Fibroblast of skin of left biceps (primary cell): ENCODE measurements around the gene NCOA4.
"Not testable (repeated sequence)": the region's sequence is repeated elsewhere in the genome, so short reads cannot be mapped to it uniquely, and the experiment has no call there.

ENCODE experiments used
- DNase-seq, 2 experiments: peaks; one replicate each; pipeline ENCODE4 v3.0.0-alpha.2; 2013; ENCODE audit warnings: low read depth in 2 of 2

NCOA4 gene

GRCh38 chr10:46030091-46030937 lies at the start of gene NCOA4:
NCOA4 (minus strand) TSS chr10:46030623; CDS start chr10:46016680, 13,943 bp downstream.
- peak; percentile 94 for DNase-seq

- DNase-seq: no peak
Measured at GRCh38 chr10:46079831-46080585, 49.6 kb upstream of the NCOA4 start.

- no peak for DNase-seq
Measured at GRCh38 chr10:46077731-46078413, 47.4 kb upstream of the NCOA4 start.

GRCh38 chr10:46077141-46077554 lies 46.7 kb upstream of the NCOA4 start:
- DNase-seq: no peak

- no peak for DNase-seq
Measured at GRCh38 chr10:46075869-46076268, 45.4 kb upstream of the NCOA4 start.

- no peak for DNase-seq
Measured at GRCh38 chr10:46074196-46074946, 43.9 kb upstream of the NCOA4 start.

GRCh38 chr10:46073564-46073963 lies 43.1 kb upstream of the NCOA4 start:
- DNase-seq: no peak

- DNase-seq: no peak
Measured at GRCh38 chr10:46070749-46071148, 40.3 kb upstream of the NCOA4 start.

GRCh38 chr10:46069771-46070463 lies 39.5 kb upstream of the NCOA4 start:
- no peak for DNase-seq

- DNase-seq: no peak
Measured at GRCh38 chr10:46068905-46069304, 38.5 kb upstream of the NCOA4 start.

GRCh38 chr10:46068117-46068516 lies 37.7 kb upstream of the NCOA4 start:
- no peak for DNase-seq

GRCh38 chr10:46064269-46064817 lies 33.9 kb upstream of the NCOA4 start:
- DNase-seq: no peak

GRCh38 chr10:46062723-46063428 lies 32.5 kb upstream of the NCOA4 start:
- DNase-seq: no peak

- DNase-seq: no peak
Measured at GRCh38 chr10:46060706-46061105, 30.3 kb upstream of the NCOA4 start.

- DNase-seq: not testable (repeated sequence)
Measured at GRCh38 chr10:46057927-46058326, 27.5 kb upstream of the NCOA4 start.

GRCh38 chr10:46057038-46057437 lies 26.6 kb upstream of the NCOA4 start:
- no peak for DNase-seq

GRCh38 chr10:46055771-46056170 lies 25.3 kb upstream of the NCOA4 start:
- no peak for DNase-seq

GRCh38 chr10:46053534-46054434 lies 23.4 kb upstream of the NCOA4 start:
- no peak for DNase-seq

GRCh38 chr10:46052791-46053375 lies 22.5 kb upstream of the NCOA4 start:
- no peak for DNase-seq
